Gastroesophageal sphincter (tissue), 4 donors: ENCODE measurements around the gene NOSIP. TPM values are rescaled to one million over a fixed set of nuclear protein-coding genes. Genes with fewer than 3 reads are reported as not detected.

Experiments used
- ATAC-seq: fragments of 150-250 bp; one replicate; pipeline ENCODE4 v1.9.1; 2016; ENCODE audit warnings: mild to moderate bottlenecking, moderate library complexity
- H3K27ac ChIP-seq, 4 donors: fragments of 200-600 bp; sonication (generic) in 3 of 4; 1 replicate in 3 of 4; 2 replicates in 1 of 4; pipeline ENCODE4 v1.5.1; 2016 to 2019
- H3K27me3 ChIP-seq: fragments of 200-600 bp; sonication (generic); one replicate; pipeline ENCODE4 v1.5.1; 2019
- H3K36me3 ChIP-seq, 2 donors: fragments of 200-600 bp; sonication (generic); one replicate each; pipeline ENCODE4 v1.5.1; 2019; ENCODE audit warnings: control low read depth in 1 of 2
- H3K4me1 ChIP-seq, 3 donors: fragments of 200-600 bp; sonication (generic); 1 replicate in 2 of 3; 2 replicates in 1 of 3; pipeline ENCODE4 v1.5.1; 2016 to 2019; ENCODE audit warnings: control low read depth in 2 of 3
- H3K4me3 ChIP-seq, 2 donors: fragments of 200-600 bp; sonication (generic); one replicate each; pipeline ENCODE4 v1.5.1; 2019; ENCODE audit warnings: mild to moderate bottlenecking in 1 of 2, moderate library complexity in 1 of 2
- H3K9me3 ChIP-seq, 3 donors: fragments of 200-600 bp; sonication (generic); one replicate each; pipeline ENCODE4 v1.5.1; 2017 to 2019; ENCODE audit warnings: control low read depth in 2 of 3
- CTCF ChIP-seq, 4 experiments: fragments of 200-600 bp in 2 of 4; fragments of 450-650 bp in 2 of 4; sonication (generic) in 1 of 4; IDR thresholded peaks; one replicate each; pipeline ENCODE4 v1.5.1; 2017 to 2019; ENCODE audit warnings: antibody characterized with exemption in 4 of 4, mild to moderate bottlenecking in 2 of 4, moderate library complexity in 2 of 4
- EP300 ChIP-seq: sonication (generic); formaldehyde crosslinking; IDR thresholded peaks from one replicate; pipeline ENCODE4 v1.6.1; 2017; ENCODE audit warnings: antibody characterized with exemption, mild to moderate bottlenecking
- POLR2A ChIP-seq, 2 donors: fragments of 450-650 bp; IDR thresholded peaks; one replicate each; pipeline ENCODE4 v1.6.1; 2017; ENCODE audit warnings: antibody characterized with exemption in 2 of 2, mild to moderate bottlenecking in 2 of 2, moderate library complexity in 1 of 2
- POLR2AphosphoS5 ChIP-seq: sonication (generic); formaldehyde crosslinking; IDR thresholded peaks from one replicate; pipeline ENCODE4 v1.6.1; 2017; ENCODE audit warnings: antibody characterized with exemption
- WGBS, 2 donors: methylation state at CpG; one replicate each; pipeline ENCODE4 v1.1.5; 2018; ENCODE audit warnings: low coverage in 1 of 2; 5-methylcytosine and 5-hydroxymethylcytosine counted together
- total RNA-seq, 4 donors: library from RNA; depleted of rRNA; stranded (reverse); fragments of >200 nt; gene quantifications; one replicate each; pipeline ENCODE4 v1.1.0, GENCODE V29; 2016

NOSIP gene
- total RNA-seq, 4 donors from 2014 or later = 45.5 to 59.6 (median 51.8) TPM

- Histone ChIP-seq H3K4me3 (peak overlapping the region in 1 of 2 donors; percentile 14), H3K36me3 (peaks cover 0 to 74% of the 10 kb centered on the region in 2 donors), H3K27me3 (no peaks in the 10 kb centered on the region), H3K27ac (peak overlapping the region in 3 of 4 donors; percentile 20 to 73 (median 45)), H3K9me3 (no peaks in the 10 kb centered on the region), H3K4me1 (peaks cover 0 to 31% (median 0%) of the 10 kb centered on the region in 3 donors)
- no peak for TF ChIP-seq POLR2A (IDR thresholded peaks at IDR 0.05)
- no peak for TF ChIP-seq EP300
- TF ChIP-seq POLR2AphosphoS5 = no peak
- no peak for TF ChIP-seq CTCF (IDR thresholded peaks at IDR 0.05)
- ATAC-seq = no peak
- no CpG with 5 or more reads among the region's 66 CpGs for WGBS, 2 donors
Measured at GRCh38 chr19:49556412-49557398, 23.7 kb downstream of the NOSIP start.

- 26 to 88% methylated on average over 6 to 9 of the region's 53 CpGs for WGBS, 2 donors
- H3K9me3 ChIP-seq = no peaks in the 10 kb centered on the region
- peak overlapping the region in 3 of 4 donors; percentile 45 to 73 (median 48) for H3K27ac ChIP-seq
- peak; percentile 65 for ATAC-seq
- peaks cover 0 to 74% of the 10 kb centered on the region in 2 donors for H3K36me3 ChIP-seq
- no peaks in the 10 kb centered on the region for H3K27me3 ChIP-seq
- peak overlapping the region in 1 of 2 donors; percentile 14 for H3K4me3 ChIP-seq
- H3K4me1 ChIP-seq = peaks cover 0 to 28% (median 0%) of the 10 kb centered on the region in 3 donors
- TF ChIP-seq CTCF (IDR thresholded peaks at IDR 0.05) = no peak
- no peak for TF ChIP-seq POLR2AphosphoS5
- no peak for TF ChIP-seq POLR2A (IDR thresholded peaks at IDR 0.05)
- TF ChIP-seq EP300 = no peak
Measured at GRCh38 chr19:49555600-49556411, 24.6 kb downstream of the NOSIP start.

GRCh38 chr19:49554701-49555181 lies 25.6 kb downstream of the NOSIP start:
- H3K27ac ChIP-seq = peak overlapping the region in 3 of 4 donors; percentile 29 to 67 (median 61)
- 81 to 88% methylated on average over 9 to 16 of the region's 17 CpGs for WGBS, 2 donors
- no peaks in the 10 kb centered on the region for H3K27me3 ChIP-seq
- peaks cover 0 to 17% (median 0%) of the 10 kb centered on the region in 3 donors for H3K4me1 ChIP-seq
- no peak overlapping the region for H3K4me3 ChIP-seq
- TF ChIP-seq POLR2AphosphoS5 (peak; percentile 23), POLR2A (IDR thresholded peaks at IDR 0.05) (no peak)
- H3K36me3 ChIP-seq = peaks cover 0 to 65% of the 10 kb centered on the region in 2 donors
- H3K9me3 ChIP-seq = no peaks in the 10 kb centered on the region
- ATAC-seq = peak; percentile 32

GRCh38 chr19:49553451-49554271 lies 26.7 kb downstream of the NOSIP start:
- no peaks in the 10 kb centered on the region for H3K27me3 ChIP-seq
- peaks cover 0 to 15% (median 0%) of the 10 kb centered on the region in 3 donors for H3K4me1 ChIP-seq
- peaks cover 0 to 54% of the 10 kb centered on the region in 2 donors for H3K36me3 ChIP-seq
- no peaks in the 10 kb centered on the region for H3K9me3 ChIP-seq
- ATAC-seq = no peak
- 63 to 80% methylated on average over 7 to 9 of the region's 10 CpGs for WGBS, 2 donors
- H3K4me3 ChIP-seq = no peak overlapping the region
- TF ChIP-seq CTCF (IDR thresholded peaks at IDR 0.05) (no peak), EP300 (no peak), POLR2A (IDR thresholded peaks at IDR 0.05) (no peak), POLR2AphosphoS5 (no peak)
- H3K27ac ChIP-seq = peak overlapping the region in 3 of 4 donors; percentile 29 to 67 (median 61)
